OCI-M2 (cell line): ENCODE measurements around the gene LMAN2.

ENCODE experiments used
- DNase-seq: peaks from one replicate; lab custom pipeline; 2025; ENCODE audit not compliant: unreplicated experiment; lab: John Stamatoyannopoulos, UW

The LMAN2 gene

GRCh38 chr5:177328545-177329231, 22.8 kb downstream of the LMAN2 start:
- DNase-seq = no peak

- no peak for DNase-seq
These were observed 23.6 kb downstream of the LMAN2 start for GRCh38 chr5:177327539-177328522.

- DNase-seq = no peak
These were observed 25.5 kb downstream of the LMAN2 start for GRCh38 chr5:177325868-177326381.

- peak; percentile 30 for DNase-seq
These were observed 30.6 kb downstream of the LMAN2 start for GRCh38 chr5:177320879-177321278.

- DNase-seq = no peak
These were observed 31.4 kb downstream of the LMAN2 start for GRCh38 chr5:177319913-177320588.

- peak; percentile 13 for DNase-seq
These were observed 33.5 kb downstream of the LMAN2 start for GRCh38 chr5:177317959-177318377.

- DNase-seq = no peak
These were observed 35.5 kb downstream of the LMAN2 start for GRCh38 chr5:177316005-177316404.

- DNase-seq = no peak
These were observed 36.1 kb downstream of the LMAN2 start for GRCh38 chr5:177315411-177315810.

- DNase-seq = no peak
These were observed 36.8 kb downstream of the LMAN2 start for GRCh38 chr5:177314376-177315342.

- DNase-seq = no peak
These were observed 37.8 kb downstream of the LMAN2 start for GRCh38 chr5:177313561-177314259.

- DNase-seq = no peak
These were observed 38.8 kb downstream of the LMAN2 start for GRCh38 chr5:177312649-177313181.

GRCh38 chr5:177311723-177312648, 39.5 kb downstream of the LMAN2 start, which contains the start of gene MXD3:
TSS of gene MXD3 (minus strand) at chr5:177311898. CDS start at chr5:177311830, 68 bp downstream.
- peak; percentile 81 for DNase-seq

- no peak for DNase-seq
These were observed 40.1 kb downstream of the LMAN2 start for GRCh38 chr5:177311392-177311722.

- DNase-seq = no peak
These were observed 40.6 kb downstream of the LMAN2 start for GRCh38 chr5:177310757-177311391.

- DNase-seq = no peak
These were observed 41.1 kb downstream of the LMAN2 start for GRCh38 chr5:177310332-177310731.

- DNase-seq = peak; percentile 38
These were observed 41.9 kb downstream of the LMAN2 start for GRCh38 chr5:177309351-177310191.

- no peak for DNase-seq
These were observed 42.7 kb downstream of the LMAN2 start for GRCh38 chr5:177308740-177309139.
